HepG2 (cell line): ENCODE measurements around the gene PRKCB. TPM values are rescaled to one million over a fixed set of nuclear protein-coding genes. Genes with fewer than 3 reads are reported as not detected.

ENCODE experiments used
- ATAC-seq: fragments of 200-7000 bp; cut with Tn5 transposase; 3 replicates; pipeline ENCODE4 v1.9.1; 2020; ENCODE audit warnings: mild to moderate bottlenecking, moderate library complexity
- BruUV-seq: library from RNA; stranded (reverse); fragments of 400-500 nt; replicated peaks from 2 replicates; lab custom pipeline; 2021; lab: Mats Ljungman, UMichigan
- CTCF ChIA-PET: fragments of 300-600 bp; formaldehyde crosslinking; extraction: SDS; loops from one replicate; lab custom pipeline; 2021; ENCODE audit warnings: low total read pairs, inconsistent platforms, low intra/inter-chr PET ratio; lab: Yijun Ruan, JAX
- POLR2A ChIA-PET: fragments of 350-600 bp; sonication (Branson Sonifier 250); formaldehyde crosslinking; loops from one replicate; lab custom pipeline; 2020; ENCODE audit warnings: antibody characterized with exemption, inconsistent platforms; lab: Yijun Ruan, JAX
- DNase-seq: peaks from one replicate; pipeline ENCODE4 v3.0.0-alpha.2; 2015; ENCODE audit warnings: low spot score
- FAIRE-seq: peaks from 3 replicates; lab custom pipeline; 2011; peaks lifted over from hg19 to GRCh38; lab: Jason Lieb, UNC
- H2AFZ ChIP-seq: one replicate; pipeline ENCODE4 v1.6.1; 2011; ENCODE audit warnings: low read length, inconsistent platforms
- H3K27ac ChIP-seq: fragments of 300-600 bp; 3 replicates; pipeline ENCODE4 v1.8.0; 2011; ENCODE audit warnings: mixed run types, mild to moderate bottlenecking, mixed read lengths, low read length, inconsistent platforms; ENCODE audit not compliant: insufficient read depth; ENCODE audit errors: extremely low read length
- H3K27me3 ChIP-seq, 2 experiments: fragments of 200-600 bp in 1 of 2; 2 replicates in 1 of 2; 3 replicates in 1 of 2; pipeline versions ENCODE4 v1.6.0 to v1.8.0; 2011; ENCODE audit warnings: low read length in 2 of 2, mild to moderate bottlenecking in 2 of 2, moderate library complexity in 2 of 2, inconsistent platforms in 1 of 2; ENCODE audit not compliant: insufficient read depth in 2 of 2, control insufficient read depth in 1 of 2
- H3K36me3 ChIP-seq, 2 experiments: fragments of 200-600 bp in 1 of 2; replicated peaks in 1 of 2; 2 replicates in 1 of 2; 3 replicates in 1 of 2; pipeline versions ENCODE4 v1.5.1 to v1.8.0; 2011; ENCODE audit warnings: low read length in 2 of 2, inconsistent platforms in 1 of 2; ENCODE audit not compliant: insufficient read depth in 2 of 2, control insufficient read depth in 1 of 2
- H3K4me1 ChIP-seq: 2 replicates; pipeline ENCODE4 v1.5.1; 2012; ENCODE audit warnings: low read length, inconsistent platforms; ENCODE audit not compliant: insufficient read depth
- H3K4me2 ChIP-seq: 2 replicates; pipeline ENCODE4 v1.6.0; 2011; ENCODE audit warnings: low read depth, low read length, inconsistent platforms
- H3K4me3 ChIP-seq, 3 experiments: fragments of 200-600 bp in 1 of 3; sonication (generic), shearing (Covaris generic) in 1 of 3; replicated peaks in 1 of 3; 2 replicates each; pipeline ENCODE4 v1.5.1; 2011 to 2016; ENCODE audit warnings: low read length in 3 of 3, inconsistent platforms in 2 of 3, low read depth in 2 of 3, mild to moderate bottlenecking in 2 of 3, control low read depth in 1 of 3, mixed read lengths in 1 of 3; ENCODE audit not compliant: insufficient read depth in 1 of 3
- H3K79me2 ChIP-seq: one replicate; pipeline ENCODE4 v1.6.1; 2011; ENCODE audit warnings: low read length, inconsistent platforms; ENCODE audit not compliant: insufficient read depth
- H3K9ac ChIP-seq: 2 replicates; pipeline ENCODE4 v1.6.0; 2011; ENCODE audit warnings: mild to moderate bottlenecking, low read depth, low read length, inconsistent platforms; ENCODE audit not compliant: insufficient read depth
- H3K9me3 ChIP-seq: 2 replicates; pipeline ENCODE4 v1.5.1; 2012; ENCODE audit warnings: mild to moderate bottlenecking, low read length
- H4K20me1 ChIP-seq: 2 replicates; pipeline ENCODE4 v1.6.0; 2011; ENCODE audit warnings: inconsistent platforms, mild to moderate bottlenecking, low read length, moderate library complexity; ENCODE audit not compliant: insufficient read depth
- CTCF ChIP-seq: sonication (generic); formaldehyde crosslinking; IDR thresholded peaks from 2 replicates; pipeline ENCODE4 v1.5.0; 2020; ENCODE audit warnings: mild to moderate bottlenecking, missing genetic modification reagents, moderate library complexity
- RAD21 ChIP-seq: fragments of 450-650 bp; formaldehyde crosslinking; IDR thresholded peaks from 2 replicates; pipeline ENCODE4 v1.5.0; 2020; ENCODE audit warnings: mild to moderate bottlenecking
- SMC3 ChIP-seq: IDR thresholded peaks from 2 replicates; pipeline ENCODE4 v1.6.1; 2011; ENCODE audit warnings: low read length, improper control_type of control experiment
- STAG1 ChIP-seq: sonication (generic); formaldehyde crosslinking; IDR thresholded peaks from 2 replicates; pipeline ENCODE4 v1.4.0; 2020; ENCODE audit warnings: missing genetic modification reagents
- XRCC5 ChIP-seq: fragments of 200-400 bp; formaldehyde crosslinking; optimal IDR thresholded peaks from 2 replicates; pipeline ENCODE3; 2017; ENCODE audit warnings: mild to moderate bottlenecking, low read length
- ZFP90 ChIP-seq: sonication (generic); formaldehyde crosslinking; IDR thresholded peaks from 2 replicates; pipeline ENCODE4 v1.8.0; 2022; ENCODE audit warnings: missing genetic modification reagents, mild to moderate bottlenecking, inconsistent platforms, borderline replicate concordance
- ZSCAN22 ChIP-seq: sonication (generic); formaldehyde crosslinking; IDR thresholded peaks from 2 replicates; pipeline ENCODE4 v1.4.0; 2020; ENCODE audit warnings: mild to moderate bottlenecking, missing genetic modification reagents
- WGBS: methylation state at CpG from one replicate; pipeline ENCODE4 v1.1.6; 2017; ENCODE audit warnings: low lambda C conversion rate; 5-methylcytosine and 5-hydroxymethylcytosine counted together
- in situ Hi-C: cut with HindIII; loops from 2 replicates; pipeline ENCODE4 v1.10.0; 2017; ENCODE audit warnings: low pct_unique_long_range_greater_than_20kb; ENCODE audit not compliant: extremely low pct_ligation_motif_present
- intact Hi-C: fragments of 100-400 bp; cut with micrococcal nuclease; formaldehyde crosslinking; loops from one replicate; pipeline ENCODE4 v1.10.0; 2022; ENCODE audit not compliant: unreplicated experiment
- polyA plus RNA-seq, 8 experiments: library from polyadenylated mRNA; depleted of rRNA in 3 of 8; stranded (reverse) in 7 of 8; unstranded in 1 of 8; fragments of >200 nt; fragmentation: Illumina TruSeq in 4 of 8; extraction: Trizol in 4 of 8; gene quantifications; 2 replicates each; pipeline versions ENCODE4 v1.2.1 to v1.2.3, GENCODE V29; 2011 to 2016; ENCODE audit warnings: low read depth in 4 of 8, missing spikeins in 1 of 8, mixed read lengths in 1 of 8; ENCODE audit not compliant: insufficient read depth in 1 of 8
- total RNA-seq, 5 experiments: library from RNA; depleted of rRNA; stranded (reverse); fragments of >200 nt; fragmentation: Illumina TruSeq; extraction: Trizol; gene quantifications; 2 replicates each; pipeline ENCODE4 v1.2.3, GENCODE V29; 2016; ENCODE audit warnings: low read depth in 1 of 5

PRKCB gene
- total and polyA plus RNA-seq, 2 of the 13 experiments (the other 11 are each of a cell fraction or from before 2014, with no cell fraction given) = 0.01 TPM; not detected in 1

- Histone ChIP-seq H2AFZ (no peak overlapping the region), H4K20me1 (no peaks in the 10 kb centered on the region; the same call in 1 of the 2 replicates), H3K4me3 (no peak overlapping the region), H3K27me3 (no peaks in the 10 kb centered on the region; a peak in 2 of 5 replicates), H3K36me3 (no peaks in the 10 kb centered on the region), H3K27ac (no peak overlapping the region), H3K4me1 (peaks cover 5% of the 10 kb centered on the region; the same call in 1 of the 2 replicates), H3K4me2 (no peak overlapping the region), H3K9me3 (no peaks in the 10 kb centered on the region), H3K9ac (no peak overlapping the region), H3K79me2 (no peaks in the 10 kb centered on the region)
- in situ Hi-C loops (loop anchor here (5.0 kb wide), 1 partner anchor 208 kb away; no protein-coding TSS in a partner anchor), intact Hi-C loops (loop anchor here (1.0 to 2.0 kb wide), 2 partner anchors 209 to 276 kb away; no protein-coding TSS in a partner anchor)
- no TSS peak for BruUV-seq
- ChIA-PET CTCF (interaction anchor here (0.8 to 2.3 kb wide), 5 partner anchors 207 to 275 kb away, joined by 3 to 20 read pairs (median 3); no protein-coding TSS in a partner anchor), POLR2A (no interaction called here)
- peak; percentile 87 for FAIRE-seq
- WGBS = 28% methylated on average over 8 of the region's 8 CpGs
- ATAC-seq = peak; percentile 94
- DNase-seq = peak; percentile 79
- TF ChIP-seq ZSCAN22 (CRISPR knock-in tag) (no peak), STAG1 (CRISPR knock-in tag) (peak; percentile 72), SMC3 (peak; percentile 80), RAD21 (CRISPR knock-in tag) (peak; percentile 47; the same call in 1 of the 2 replicates), CTCF (peak; percentile 81), XRCC5 (peak; percentile 14), ZFP90 (CRISPR knock-in tag) (no peak)
Observed at GRCh38 chr16:24010440-24011089, 174.8 kb downstream of the PRKCB start.
